Measurements from ENCODE around the gene TRIM63. TPM values are rescaled to one million over a fixed set of nuclear protein-coding genes. Genes with fewer than 3 reads are reported as not detected.
"Not testable (repeated sequence)": the region's sequence is repeated elsewhere in the genome, so short reads cannot be mapped to it uniquely, and the experiment has no call there.

Gene TRIM63
- total and polyA plus RNA-seq, 2 donors (not counting 3 experiments of a cell fraction or from before 2014, with no cell fraction given) = not detected

GRCh38 chr1:26109229-26110164 is 42.1 kb upstream of the TRIM63 start:
- dilution Hi-C loops (cut with MboI; ENCODE audit: extremely low pct_ligation_motif_present, low sequenced_read_pairs) (no loop called here), intact Hi-C loops (cut with micrococcal nuclease) (loop anchor here (2.0 to 10.0 kb wide), 2 partner anchors 205 to 285 kb away; no protein-coding TSS in a partner anchor)
- Histone ChIP-seq H3K79me2 (ENCODE audit: control insufficient read depth, insufficient read depth, low read length) (peaks cover 2% of the 10 kb centered on the region), H3K9ac (replicated peaks; ENCODE audit: extremely low read depth, insufficient read depth, low read length) (no peak overlapping the region), H3K36me3 (ENCODE audit: control insufficient read depth in 2 of 2, extremely low read depth in 1 of 2, insufficient read depth in 2 of 2, low read length in 2 of 2) (no peaks in the 10 kb centered on the region), H4K20me1 (replicated peaks; ENCODE audit: control insufficient read depth, extremely low read depth, insufficient read depth, low read length) (no peaks in the 10 kb centered on the region), H2AFZ (ENCODE audit: low read depth, low read length) (no peak overlapping the region), H3K4me2 (ENCODE audit: insufficient read depth, low read length) (no peak overlapping the region), H3K27ac (ENCODE audit: insufficient read depth, low read depth, low read length) (no peak overlapping the region), H3K9me1 (replicated peaks; ENCODE audit: control insufficient read depth, extremely low read depth, insufficient read depth, low read length) (no peaks in the 10 kb centered on the region), H3K4me3 (replicated peaks in 1 of 3; ENCODE audit: insufficient read depth in 1 of 3, low read depth in 1 of 3, low read length in 3 of 3) (no peak overlapping the region), H3K9me3 (replicated peaks; ENCODE audit: control insufficient read depth, insufficient read depth, low read length) (no peaks in the 10 kb centered on the region), H3K27me3 (ENCODE audit: control insufficient read depth in 2 of 2, insufficient read depth in 2 of 2, low read length in 2 of 2) (no peaks in the 10 kb centered on the region), H3K4me1 (ENCODE audit: control insufficient read depth, extremely low read depth, insufficient read depth, low read length) (peaks cover 15% of the 10 kb centered on the region)
- DNase-seq (ENCODE audit: low read depth, low spot score) (no peak), FAIRE-seq (no peak)
- TF ChIP-seq GATA2 (IDR thresholded peaks at IDR 0.05; ENCODE audit: insufficient read depth, insufficient read length, low read depth, low read length) = no peak
- no peak for TF ChIP-seq FOS (IDR thresholded peaks at IDR 0.05; ENCODE audit: borderline replicate concordance, insufficient read depth, low read length)
- no peak for TF ChIP-seq EZH2 (IDR thresholded peaks at IDR 0.05; ENCODE audit: borderline replicate concordance, low read depth, low read length, severe bottlenecking)
- TF ChIP-seq MYC (IDR thresholded peaks at IDR 0.05; ENCODE audit: low read depth, low read length) = no peak
- TF ChIP-seq POLR2AphosphoS5 (IDR thresholded peaks at IDR 0.05; ENCODE audit: insufficient read depth, low read depth, low read length) = no peak
- no peak for TF ChIP-seq POLR2A (IDR thresholded peaks at IDR 0.05; ENCODE audit: low read depth, low read length)
- no peak for TF ChIP-seq JUN (IDR thresholded peaks at IDR 0.05; ENCODE audit: borderline replicate concordance, insufficient read depth, insufficient read length, low read depth)
- TF ChIP-seq, protein P1, sequence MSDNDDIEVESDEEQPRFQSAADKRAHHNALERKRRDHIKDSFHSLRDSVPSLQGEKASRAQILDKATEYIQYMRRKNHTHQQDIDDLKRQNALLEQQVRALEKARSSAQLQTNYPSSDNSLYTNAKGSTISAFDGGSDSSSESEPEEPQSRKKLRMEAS (IDR thresholded peaks at IDR 0.05; ENCODE audit: insufficient read depth, insufficient read length) = no peak
- TF ChIP-seq, protein P2, sequence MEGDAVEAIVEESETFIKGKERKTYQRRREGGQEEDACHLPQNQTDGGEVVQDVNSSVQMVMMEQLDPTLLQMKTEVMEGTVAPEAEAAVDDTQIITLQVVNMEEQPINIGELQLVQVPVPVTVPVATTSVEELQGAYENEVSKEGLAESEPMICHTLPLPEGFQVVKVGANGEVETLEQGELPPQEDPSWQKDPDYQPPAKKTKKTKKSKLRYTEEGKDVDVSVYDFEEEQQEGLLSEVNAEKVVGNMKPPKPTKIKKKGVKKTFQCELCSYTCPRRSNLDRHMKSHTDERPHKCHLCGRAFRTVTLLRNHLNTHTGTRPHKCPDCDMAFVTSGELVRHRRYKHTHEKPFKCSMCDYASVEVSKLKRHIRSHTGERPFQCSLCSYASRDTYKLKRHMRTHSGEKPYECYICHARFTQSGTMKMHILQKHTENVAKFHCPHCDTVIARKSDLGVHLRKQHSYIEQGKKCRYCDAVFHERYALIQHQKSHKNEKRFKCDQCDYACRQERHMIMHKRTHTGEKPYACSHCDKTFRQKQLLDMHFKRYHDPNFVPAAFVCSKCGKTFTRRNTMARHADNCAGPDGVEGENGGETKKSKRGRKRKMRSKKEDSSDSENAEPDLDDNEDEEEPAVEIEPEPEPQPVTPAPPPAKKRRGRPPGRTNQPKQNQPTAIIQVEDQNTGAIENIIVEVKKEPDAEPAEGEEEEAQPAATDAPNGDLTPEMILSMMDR (IDR thresholded peaks at IDR 0.05; ENCODE audit: extremely low read depth in 1 of 2, insufficient read depth in 1 of 2, low read depth in 1 of 2, low read length in 2 of 2) = no peak
- ChIA-PET POLR2A (no interaction called here), CTCF (interaction anchor here (0.7 to 1.6 kb wide), 2 partner anchors 35 to 68 kb away, joined by 3 to 21 read pairs; no protein-coding TSS in a partner anchor)
- BruUV-seq (replicated peaks) = no TSS peak

DNA sequence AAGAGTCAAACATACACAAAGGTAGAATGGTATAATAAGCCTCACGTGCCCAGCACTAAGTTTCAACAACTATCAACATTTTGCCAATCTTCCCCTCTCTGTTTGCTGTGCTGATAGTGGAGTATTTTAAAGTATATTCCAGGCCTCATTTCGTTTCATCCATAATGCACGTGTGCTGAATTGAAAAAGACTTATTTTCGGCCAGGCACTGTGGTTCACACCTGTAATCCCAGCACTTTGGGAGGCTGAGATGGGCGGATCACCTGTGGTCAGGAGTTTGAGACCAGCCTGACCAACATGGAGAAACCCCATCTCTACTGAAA is 37.8 kb upstream of the TRIM63 start:
- H4K20me1 ChIP-seq (replicated peaks; ENCODE audit: control insufficient read depth, extremely low read depth, insufficient read depth, low read length); H3K79me2 ChIP-seq (ENCODE audit: control insufficient read depth, insufficient read depth, low read length); H3K27ac ChIP-seq (ENCODE audit: insufficient read depth, low read depth, low read length); H3K9me3 ChIP-seq (replicated peaks; ENCODE audit: control insufficient read depth, insufficient read depth, low read length); H3K4me3 ChIP-seq (replicated peaks in 1 of 3; ENCODE audit: insufficient read depth in 1 of 3, low read depth in 1 of 3, low read length in 3 of 3); DNase-seq (ENCODE audit: low read depth, low spot score); H3K4me2 ChIP-seq (ENCODE audit: insufficient read depth, low read length); H3K9ac ChIP-seq (replicated peaks; ENCODE audit: extremely low read depth, insufficient read depth, low read length); H2AFZ ChIP-seq (ENCODE audit: low read depth, low read length); BruUV-seq (replicated peaks); dilution Hi-C loops (cut with MboI; ENCODE audit: extremely low pct_ligation_motif_present, low sequenced_read_pairs); H3K27me3 ChIP-seq (ENCODE audit: control insufficient read depth in 2 of 2, insufficient read depth in 2 of 2, low read length in 2 of 2); POLR2A ChIA-PET; H3K36me3 ChIP-seq (ENCODE audit: control insufficient read depth in 2 of 2, extremely low read depth in 1 of 2, insufficient read depth in 2 of 2, low read length in 2 of 2); FAIRE-seq; H3K9me1 ChIP-seq (replicated peaks; ENCODE audit: control insufficient read depth, extremely low read depth, insufficient read depth, low read length): not testable (repeated sequence)
- intact Hi-C loops (cut with micrococcal nuclease) = loop anchor here (1.0 to 10.0 kb wide), 10 partner anchors 40 to 312 kb away; partner anchors contain the start of gene CEP85
- peaks cover 24% of the 10 kb centered on the region for H3K4me1 ChIP-seq (ENCODE audit: control insufficient read depth, extremely low read depth, insufficient read depth, low read length)
- CTCF ChIA-PET = interaction anchor here (0.6 to 5.4 kb wide), 35 partner anchors 10 to 327 kb away, joined by 3 to 192 read pairs (median 4); partner anchors contain the start of genes CEP85, CNKSR1, DHDDS and FAM110D
